Measurements from ENCODE around the gene MACROH2A1. TPM values are rescaled to one million over a fixed set of nuclear protein-coding genes. Genes with fewer than 3 reads are reported as not detected.

The MACROH2A1 gene
- polyA plus RNA-seq, 3 donors: 34.6 to 119 (median 81.0) TPM

- 50 to 64% (median 62%) methylated on average over 13 of the region's 13 CpGs for WGBS, 3 donors
- H3K27ac ChIP-seq (ENCODE audit: low read depth, low read length): no peak overlapping the region
Measured at GRCh38 chr5:135437796-135438560, 38.9 kb upstream of the MACROH2A1 start.

- WGBS, 3 donors: 52 to 72% (median 58%) methylated on average over 7 of the region's 7 CpGs
- no peak overlapping the region for H3K27ac ChIP-seq (ENCODE audit: low read depth, low read length)
Measured at GRCh38 chr5:135437422-135437795, 38.4 kb upstream of the MACROH2A1 start.

GRCh38 chr5:135436951-135437418, 38.0 kb upstream of the MACROH2A1 start:
- no peak overlapping the region for H3K27ac ChIP-seq (ENCODE audit: low read depth, low read length)
- 48 to 68% (median 62%) methylated on average over 7 of the region's 7 CpGs for WGBS, 3 donors

GRCh38 chr5:135435467-135436330, 36.7 kb upstream of the MACROH2A1 start:
- no peak overlapping the region for H3K27ac ChIP-seq (ENCODE audit: low read depth, low read length)
- 77 to 90% (median 89%) methylated on average over 9 of the region's 9 CpGs for WGBS, 3 donors

- no peak overlapping the region for H3K27ac ChIP-seq (ENCODE audit: low read depth, low read length)
- WGBS, 3 donors: 58 to 77% (median 72%) methylated on average over 24 of the region's 24 CpGs
Measured at GRCh38 chr5:135434591-135435466, 35.8 kb upstream of the MACROH2A1 start.

GRCh38 chr5:135433681-135434426, 34.8 kb upstream of the MACROH2A1 start:
- no peak overlapping the region for H3K27ac ChIP-seq (ENCODE audit: low read depth, low read length)
- 47 to 74% (median 48%) methylated on average over 12 of the region's 12 CpGs for WGBS, 3 donors

- 72 to 92% (median 90%) methylated on average over 4 of the region's 4 CpGs for WGBS, 3 donors
- H3K27ac ChIP-seq (ENCODE audit: low read depth, low read length): no peak overlapping the region
Measured at GRCh38 chr5:135432113-135432512, 33.1 kb upstream of the MACROH2A1 start.

- 59 to 72% (median 70%) methylated on average over 7 of the region's 7 CpGs for WGBS, 3 donors
- no peak overlapping the region for H3K27ac ChIP-seq (ENCODE audit: low read depth, low read length)
Measured at GRCh38 chr5:135430135-135430437, 31.1 kb upstream of the MACROH2A1 start.

GRCh38 chr5:135429301-135430134, 30.5 kb upstream of the MACROH2A1 start:
- no peak overlapping the region for H3K27ac ChIP-seq (ENCODE audit: low read depth, low read length)
- WGBS, 3 donors: 48 to 61% (median 55%) methylated on average over 12 of the region's 12 CpGs

- WGBS, 3 donors: 40 to 85% (median 74%) methylated on average over 1 of the region's 1 CpG
- H3K27ac ChIP-seq (ENCODE audit: low read depth, low read length): no peak overlapping the region
Measured at GRCh38 chr5:135428586-135428985, 29.6 kb upstream of the MACROH2A1 start.

GRCh38 chr5:135426102-135427082, 27.4 kb upstream of the MACROH2A1 start:
- H3K27ac ChIP-seq (ENCODE audit: low read depth, low read length): no peak overlapping the region
- WGBS, 3 donors: 47 to 63% (median 50%) methylated on average over 7 of the region's 7 CpGs

- 28 to 57% (median 34%) methylated on average over 2 of the region's 2 CpGs for WGBS, 3 donors
- no peak overlapping the region for H3K27ac ChIP-seq (ENCODE audit: low read depth, low read length)
Measured at GRCh38 chr5:135425641-135426040, 26.6 kb upstream of the MACROH2A1 start.

- 69 to 93% (median 74%) methylated on average over 1 of the region's 1 CpG for WGBS, 3 donors
- H3K27ac ChIP-seq (ENCODE audit: low read depth, low read length): no peak overlapping the region
Measured at GRCh38 chr5:135423846-135424168, 24.8 kb upstream of the MACROH2A1 start.

- WGBS, 3 donors: 58 to 83% (median 59%) methylated on average over 7 of the region's 7 CpGs
- no peak overlapping the region for H3K27ac ChIP-seq (ENCODE audit: low read depth, low read length)
Measured at GRCh38 chr5:135423146-135423845, 24.3 kb upstream of the MACROH2A1 start.

GRCh38 chr5:135422419-135422818, 23.4 kb upstream of the MACROH2A1 start:
- H3K27ac ChIP-seq (ENCODE audit: low read depth, low read length): no peak overlapping the region

- H3K27ac ChIP-seq (ENCODE audit: low read depth, low read length): no peak overlapping the region
Measured at GRCh38 chr5:135417083-135417482, 18.1 kb upstream of the MACROH2A1 start.

Measured in adipose tissue (tissue), 3 donors.